ENCODE data around the gene BCL2.
A peak's percentile ranks its signal among the peaks of the same experiment; 100 is the strongest.

The BCL2 gene

GRCh38 chr18:63135101-63135500 lies 184.5 kb downstream of the BCL2 start:
- no peak for DNase-seq

GRCh38 chr18:63132819-63133200 lies 186.8 kb downstream of the BCL2 start:
- no peak for DNase-seq

GRCh38 chr18:63131959-63132818 lies 187.4 kb downstream of the BCL2 start:
- no peak for DNase-seq

GRCh38 chr18:63131106-63131958 lies 188.2 kb downstream of the BCL2 start:
- DNase-seq = peak; percentile 55

GRCh38 chr18:63130176-63130575 lies 189.4 kb downstream of the BCL2 start:
- DNase-seq = no peak

GRCh38 chr18:63128237-63128974 lies 191.2 kb downstream of the BCL2 start:
- no peak for DNase-seq

GRCh38 chr18:63126134-63127069 lies 193.2 kb downstream of the BCL2 start:
- no peak for DNase-seq

GRCh38 chr18:63120620-63121019 lies 198.9 kb downstream of the BCL2 start:
- no peak for DNase-seq

GRCh38 chr18:63119647-63120046 lies 199.9 kb downstream of the BCL2 start:
- peak; percentile 36 for DNase-seq

GRCh38 chr18:63113899-63114565 lies 205.5 kb downstream of the BCL2 start:
- no peak for DNase-seq

- DNase-seq = no peak
Observed at GRCh38 chr18:63112706-63113105, 206.9 kb downstream of the BCL2 start.

- DNase-seq = peak; percentile 36
Observed at GRCh38 chr18:63111671-63112402, 207.7 kb downstream of the BCL2 start.

- DNase-seq = no peak
Observed at GRCh38 chr18:63109802-63110201, 209.8 kb downstream of the BCL2 start.

GRCh38 chr18:63109022-63109421 lies 210.5 kb downstream of the BCL2 start:
- DNase-seq = no peak

GRCh38 chr18:63107931-63108330 lies 211.6 kb downstream of the BCL2 start:
- DNase-seq = no peak

GRCh38 chr18:63107171-63107845 lies 212.3 kb downstream of the BCL2 start:
- DNase-seq = no peak

- DNase-seq = no peak
Observed at GRCh38 chr18:63106727-63107126, 212.8 kb downstream of the BCL2 start.

- no peak for DNase-seq
Observed at GRCh38 chr18:63105636-63106316, 213.8 kb downstream of the BCL2 start.

GRCh38 chr18:63104868-63105267 lies 214.7 kb downstream of the BCL2 start:
- no peak for DNase-seq

Measured in fibroblast of skin of right biceps (primary cell).